OCI-LY1 (cell line): ENCODE data around the gene GNG7.
"Not testable (repeated sequence)": the region's sequence is repeated elsewhere in the genome, so short reads cannot be mapped to it uniquely, and the experiment has no call there.

Experiments used
- H2AFZ ChIP-seq: fragments of 200-600 bp; sonication (generic), shearing (Covaris generic); 2 replicates; pipeline ENCODE4 v1.6.0; 2014; ENCODE audit warnings: antibody characterized with exemption, mild to moderate bottlenecking, low read length
- H3F3A ChIP-seq: fragments of 200-600 bp; sonication (generic), shearing (Covaris generic); 2 replicates; pipeline ENCODE4 v1.6.0; 2014; ENCODE audit warnings: mild to moderate bottlenecking, antibody characterized with exemption, low read length, moderate library complexity; ENCODE audit not compliant: insufficient read depth
- H3K27ac ChIP-seq: fragments of 200-600 bp; sonication (generic); 2 replicates; pipeline ENCODE4 v1.5.1; 2014; ENCODE audit warnings: low read length, mixed run types, mild to moderate bottlenecking, low read depth; ENCODE audit not compliant: poor library complexity, severe bottlenecking
- H3K27me3 ChIP-seq: fragments of 200-600 bp; sonication (generic); 2 replicates; pipeline ENCODE4 v1.6.0; 2014; ENCODE audit warnings: antibody characterized with exemption, mild to moderate bottlenecking, low read length, moderate library complexity; ENCODE audit not compliant: insufficient read depth
- H3K36me3 ChIP-seq: fragments of 200-600 bp; sonication (generic); 2 replicates; pipeline ENCODE4 v1.6.1; 2014; ENCODE audit warnings: mild to moderate bottlenecking, antibody characterized with exemption, low read length, moderate library complexity, mixed read lengths; ENCODE audit not compliant: insufficient read depth
- H3K4me1 ChIP-seq: fragments of 200-600 bp; sonication (generic); 2 replicates; pipeline ENCODE4 v1.5.1; 2014; ENCODE audit warnings: mild to moderate bottlenecking, low read length, moderate library complexity; ENCODE audit not compliant: insufficient read depth, severe bottlenecking
- H3K4me2 ChIP-seq: fragments of 200-600 bp; sonication (generic), shearing (Covaris generic); 2 replicates; pipeline ENCODE4 v1.6.1; 2014; ENCODE audit warnings: low read length
- H3K4me3 ChIP-seq: fragments of 200-600 bp; sonication (generic); 2 replicates; pipeline ENCODE4 v1.5.1; 2014; ENCODE audit warnings: low read length, low read depth, mild to moderate bottlenecking, mixed read lengths; ENCODE audit not compliant: poor library complexity, severe bottlenecking
- H3K79me2 ChIP-seq: fragments of 200-600 bp; shearing (Covaris generic); 2 replicates; pipeline ENCODE4 v1.6.1; 2016; ENCODE audit warnings: mixed run types, low read length, mixed read lengths; ENCODE audit not compliant: insufficient read depth
- H3K9ac ChIP-seq: fragments of 200-600 bp; sonication (generic), shearing (Covaris generic); 2 replicates; pipeline ENCODE4 v1.6.1; 2014; ENCODE audit warnings: mild to moderate bottlenecking, low read length, mixed read lengths
- H3K9me2 ChIP-seq: fragments of 200-600 bp; sonication (generic), shearing (Covaris generic); 2 replicates; pipeline ENCODE4 v1.6.1; 2014; ENCODE audit warnings: low read depth, mild to moderate bottlenecking, low read length, mixed read lengths
- H3K9me3 ChIP-seq: fragments of 200-600 bp; shearing (Covaris generic); 2 replicates; pipeline ENCODE4 v1.6.1; 2014; ENCODE audit warnings: low read length, mixed read lengths
- H4K20me1 ChIP-seq: fragments of 200-600 bp; sonication (generic), shearing (Covaris generic); 2 replicates; pipeline ENCODE4 v1.6.0; 2016; ENCODE audit warnings: mild to moderate bottlenecking, low read length; ENCODE audit not compliant: insufficient read depth
- CTCF ChIP-seq: fragments of 200-600 bp; sonication (generic), shearing (Covaris generic); IDR thresholded peaks from 2 replicates; pipeline ENCODE4 v1.5.1; 2017; ENCODE audit warnings: mild to moderate bottlenecking, antibody characterized with exemption, low read length, moderate library complexity, mixed read lengths
- EZH2 ChIP-seq: fragments of 200-600 bp; sonication (generic), shearing (Covaris generic); IDR thresholded peaks from 2 replicates; pipeline ENCODE4 v1.8.0; 2017; ENCODE audit warnings: borderline replicate concordance, mixed run types, mild to moderate bottlenecking, antibody characterized with exemption, low read length, moderate library complexity, mixed read lengths

GNG7 gene

GRCh38 chr19:2609389-2610116 lies 92.9 kb downstream of the GNG7 start:
- Histone ChIP-seq H3K4me1 (peaks cover 28% of the 10 kb centered on the region), H3K27me3 (no peaks in the 10 kb centered on the region; the same call in 1 of the 2 replicates), H3K79me2 (no peaks in the 10 kb centered on the region), H2AFZ (no peak overlapping the region), H4K20me1 (no peaks in the 10 kb centered on the region), H3F3A (no peaks in the 10 kb centered on the region), H3K4me3 (no peak overlapping the region), H3K4me2 (no peak overlapping the region), H3K9me3 (0 out of 2 replicates have a peak, but pooled peaks cover 1% of the 10 kb centered on the region), H3K9ac (no peak overlapping the region), H3K27ac (no peak overlapping the region), H3K9me2 (no peaks in the 10 kb centered on the region), H3K36me3 (no peaks in the 10 kb centered on the region)
- TF ChIP-seq EZH2 (no peak), CTCF (no peak; the same call in 1 of the 2 replicates)

- not testable (repeated sequence) for H3F3A ChIP-seq, H3K27me3 ChIP-seq, H3K9me2 ChIP-seq, H3K4me2 ChIP-seq, H3K9me3 ChIP-seq, H3K4me3 ChIP-seq, H3K79me2 ChIP-seq, H3K9ac ChIP-seq, H4K20me1 ChIP-seq, H3K27ac ChIP-seq, H3K36me3 ChIP-seq, H2AFZ ChIP-seq
- H3K4me1 ChIP-seq: peaks cover 26% of the 10 kb centered on the region
Observed at GRCh38 chr19:2609034-2609388, 93.5 kb downstream of the GNG7 start.

- Histone ChIP-seq H3K4me2 (no peak overlapping the region), H3K79me2 (no peaks in the 10 kb centered on the region), H3K9ac (no peak overlapping the region), H3K4me3 (no peak overlapping the region), H3K36me3 (no peaks in the 10 kb centered on the region), H4K20me1 (no peaks in the 10 kb centered on the region), H3K9me3 (no peaks in the 10 kb centered on the region), H2AFZ (no peak overlapping the region), H3F3A (no peaks in the 10 kb centered on the region), H3K27me3 (no peaks in the 10 kb centered on the region; the same call in 1 of the 2 replicates), H3K4me1 (peaks cover 22% of the 10 kb centered on the region), H3K27ac (no peak overlapping the region), H3K9me2 (no peaks in the 10 kb centered on the region)
- TF ChIP-seq CTCF: no peak
- TF ChIP-seq EZH2: no peak
Observed at GRCh38 chr19:2608602-2608922, 93.9 kb downstream of the GNG7 start.
